ENCODE data around the gene N4BP2L2.

DNA sequence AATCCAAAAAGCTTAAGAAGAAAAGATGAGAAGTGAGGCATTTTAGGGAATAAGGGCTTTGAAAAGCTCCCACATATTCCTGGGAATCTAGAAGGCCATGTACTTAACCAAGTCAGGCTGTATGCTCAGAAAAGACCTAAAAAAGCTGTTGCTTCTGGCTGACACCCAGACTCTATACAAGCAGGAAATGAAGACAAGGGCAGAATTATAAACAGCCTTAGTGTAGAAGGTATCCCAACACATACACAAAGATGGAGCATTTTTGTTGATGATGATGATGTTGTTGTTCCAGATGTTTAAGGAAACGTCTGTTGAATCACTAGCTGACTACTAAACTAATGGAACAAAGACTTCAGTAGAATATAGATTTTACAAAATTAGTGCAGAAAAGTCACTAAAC lies 84.6 kb downstream of the N4BP2L2 start:
- TF ChIP-seq, protein P1, sequence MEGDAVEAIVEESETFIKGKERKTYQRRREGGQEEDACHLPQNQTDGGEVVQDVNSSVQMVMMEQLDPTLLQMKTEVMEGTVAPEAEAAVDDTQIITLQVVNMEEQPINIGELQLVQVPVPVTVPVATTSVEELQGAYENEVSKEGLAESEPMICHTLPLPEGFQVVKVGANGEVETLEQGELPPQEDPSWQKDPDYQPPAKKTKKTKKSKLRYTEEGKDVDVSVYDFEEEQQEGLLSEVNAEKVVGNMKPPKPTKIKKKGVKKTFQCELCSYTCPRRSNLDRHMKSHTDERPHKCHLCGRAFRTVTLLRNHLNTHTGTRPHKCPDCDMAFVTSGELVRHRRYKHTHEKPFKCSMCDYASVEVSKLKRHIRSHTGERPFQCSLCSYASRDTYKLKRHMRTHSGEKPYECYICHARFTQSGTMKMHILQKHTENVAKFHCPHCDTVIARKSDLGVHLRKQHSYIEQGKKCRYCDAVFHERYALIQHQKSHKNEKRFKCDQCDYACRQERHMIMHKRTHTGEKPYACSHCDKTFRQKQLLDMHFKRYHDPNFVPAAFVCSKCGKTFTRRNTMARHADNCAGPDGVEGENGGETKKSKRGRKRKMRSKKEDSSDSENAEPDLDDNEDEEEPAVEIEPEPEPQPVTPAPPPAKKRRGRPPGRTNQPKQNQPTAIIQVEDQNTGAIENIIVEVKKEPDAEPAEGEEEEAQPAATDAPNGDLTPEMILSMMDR (conservative IDR thresholded peaks at IDR 0.05; ENCODE audit: low read depth, low read length): no peak
- TF ChIP-seq EZH2 (IDR thresholded peaks at IDR 0.05; ENCODE audit: borderline replicate concordance, low read depth, low read length, poor library complexity, severe bottlenecking): no peak

All from A673 (cell line).